Sciatic nerve (tissue), 2 donors: Measurements from ENCODE around the gene FOXD1. TPM values are rescaled to one million over a fixed set of nuclear protein-coding genes. Genes with fewer than 3 reads are reported as not detected.
A peak's percentile ranks its signal among the peaks of the same experiment; 100 is the strongest.
"Not testable (repeated sequence)": the region's sequence is repeated elsewhere in the genome, so short reads cannot be mapped to it uniquely, and the experiment has no call there.

Source experiments
- ATAC-seq: fragments of 200-7000 bp; cut with Tn5 transposase; one replicate; pipeline ENCODE4 v1.9.1; 2020; ENCODE audit warnings: mild to moderate bottlenecking, moderate library complexity
- DNase-seq: peaks from one replicate; pipeline ENCODE4 v3.0.0-alpha.2; 2020; ENCODE audit warnings: low spot score
- intact Hi-C: fragments of 100-400 bp; cut with DNase I; formaldehyde crosslinking; loops from one replicate; pipeline ENCODE4 v1.14.2; 2022
- total RNA-seq: library from RNA; stranded (reverse); fragmentation: NEBNext Ultra II Directional; extraction: Animal tissue kit (Norgen Biotek cat#: 25700); gene quantifications from one replicate; pipeline ENCODE4 v1.2.1, GENCODE V29; 2021
- donor health status: DM: no; HTN: no; CAD: no.
- donor health status: DM: no; HTN: no; CAD: no.

FOXD1 gene
- total RNA-seq, 1 donor from 2014 or later, result 99.3 TPM

GRCh38 chr5:73469878-73470277, 21.3 kb upstream of the FOXD1 start:
- intact Hi-C loops, result no loop called here
- DNase-seq (no peak), ATAC-seq (no peak)

- ATAC-seq, intact Hi-C loops, DNase-seq: not testable (repeated sequence)
These were observed 20.1 kb upstream of the FOXD1 start for GRCh38 chr5:73468638-73469037.

- ATAC-seq (peak; percentile 97), DNase-seq (no peak)
- intact Hi-C loops, result no loop called here
These were observed 15.6 kb upstream of the FOXD1 start for GRCh38 chr5:73464016-73464745.

- no peak for DNase-seq
- intact Hi-C loops, result no loop called here
- ATAC-seq, result no peak
These were observed 11.6 kb upstream of the FOXD1 start for GRCh38 chr5:73460133-73460532.

GRCh38 chr5:73459366-73459765, 10.8 kb upstream of the FOXD1 start:
- DNase-seq, result no peak
- intact Hi-C loops, result no loop called here
- no peak for ATAC-seq

- DNase-seq, intact Hi-C loops: not testable (repeated sequence)
These were observed 7.9 kb upstream of the FOXD1 start for GRCh38 chr5:73456462-73456861.

GRCh38 chr5:73454379-73455036, 5.9 kb upstream of the FOXD1 start:
- ATAC-seq (no peak), DNase-seq (no peak)
- intact Hi-C loops, result no loop called here

More at GRCh38 chr5:73456462-73456861, 7.9 kb upstream of the FOXD1 start:
- ATAC-seq, result not testable (repeated sequence)

- ATAC-seq (no peak), DNase-seq (no peak)
- intact Hi-C loops, result no loop called here
These were observed 3.6 kb upstream of the FOXD1 start for GRCh38 chr5:73452215-73452614.

- intact Hi-C loops, result no loop called here
- DNase-seq (peak; percentile 91), ATAC-seq (peak; percentile 64)
These were observed 2.9 kb upstream of the FOXD1 start for GRCh38 chr5:73451224-73452130.

- ATAC-seq (no peak), DNase-seq (no peak)
- intact Hi-C loops, result no loop called here
These were observed 2.2 kb upstream of the FOXD1 start for GRCh38 chr5:73450672-73451223.

- ATAC-seq (no peak), DNase-seq (no peak)
- intact Hi-C loops, result no loop called here
These were observed 1.6 kb upstream of the FOXD1 start for GRCh38 chr5:73450137-73450536.

- ATAC-seq (no peak), DNase-seq (peak; percentile 74)
- intact Hi-C loops, result loop anchor here (5.0 to 10.0 kb wide), 2 partner anchors 145 to 213 kb away; no protein-coding TSS in a partner anchor
These were observed 781 bp downstream of the FOXD1 start for GRCh38 chr5:73447530-73448462.

- no peak for ATAC-seq
- intact Hi-C loops, result loop anchor here (5.0 to 10.0 kb wide), 2 partner anchors 145 to 212 kb away; no protein-coding TSS in a partner anchor
- no peak for DNase-seq
These were observed 1.7 kb downstream of the FOXD1 start for GRCh38 chr5:73446631-73447529.

GRCh38 chr5:73445665-73446630, 2.6 kb downstream of the FOXD1 start:
- intact Hi-C loops, result loop anchor here (5.0 to 10.0 kb wide), 2 partner anchors 144 to 211 kb away; no protein-coding TSS in a partner anchor
- DNase-seq, result no peak
- ATAC-seq, result no peak

GRCh38 chr5:73444499-73445438, 3.8 kb downstream of the FOXD1 start:
- no peak for DNase-seq
- no peak for ATAC-seq
- intact Hi-C loops, result loop anchor here (5.0 to 10.0 kb wide), 2 partner anchors 142 to 210 kb away; no protein-coding TSS in a partner anchor
